IgD-negative memory B cell (primary cell): ENCODE measurements around the gene HNRNPA1L2. TPM values are rescaled to one million over a fixed set of nuclear protein-coding genes. Genes with fewer than 3 reads are reported as not detected.
"Not testable (repeated sequence)": the region's sequence is repeated elsewhere in the genome, so short reads cannot be mapped to it uniquely, and the experiment has no call there.

Experiments used
- H3K27ac Mint-ChIP-seq, 3 donors: one replicate each; pipeline ENCODE4 v1.8.0; 2020 to 2022; ENCODE audit warnings: mild to moderate bottlenecking in 3 of 3, mixed read lengths in 3 of 3, moderate library complexity in 1 of 3
- H3K27me3 Mint-ChIP-seq: one replicate; pipeline ENCODE4 v1.8.0; 2021; ENCODE audit warnings: mixed read lengths
- H3K36me3 Mint-ChIP-seq: one replicate; pipeline ENCODE4 v1.8.0; 2020; ENCODE audit warnings: mild to moderate bottlenecking, mixed read lengths
- H3K4me1 Mint-ChIP-seq, 3 donors: one replicate each; pipeline ENCODE4 v1.8.0; 2020 to 2022; ENCODE audit warnings: mixed read lengths in 3 of 3, mild to moderate bottlenecking in 1 of 3
- H3K4me3 Mint-ChIP-seq, 4 donors: one replicate each; pipeline ENCODE4 v1.8.0; 2020 to 2022; ENCODE audit warnings: mild to moderate bottlenecking in 4 of 4, mixed read lengths in 4 of 4, moderate library complexity in 3 of 4
- H3K9me3 Mint-ChIP-seq, 3 donors: one replicate each; pipeline ENCODE4 v1.8.0; 2020 to 2021; ENCODE audit warnings: mixed read lengths in 3 of 3, mild to moderate bottlenecking in 1 of 3
- polyA plus RNA-seq: library from polyadenylated mRNA; unstranded; fragments of 300-500 nt; fragmentation: Illumina TruSeq; gene quantifications from one replicate; pipeline ENCODE4 v1.2.3, GENCODE V29; 2021

Gene HNRNPA1L2
- polyA plus RNA-seq, 1 donor from 2014 or later = 17.0 TPM

DNA sequence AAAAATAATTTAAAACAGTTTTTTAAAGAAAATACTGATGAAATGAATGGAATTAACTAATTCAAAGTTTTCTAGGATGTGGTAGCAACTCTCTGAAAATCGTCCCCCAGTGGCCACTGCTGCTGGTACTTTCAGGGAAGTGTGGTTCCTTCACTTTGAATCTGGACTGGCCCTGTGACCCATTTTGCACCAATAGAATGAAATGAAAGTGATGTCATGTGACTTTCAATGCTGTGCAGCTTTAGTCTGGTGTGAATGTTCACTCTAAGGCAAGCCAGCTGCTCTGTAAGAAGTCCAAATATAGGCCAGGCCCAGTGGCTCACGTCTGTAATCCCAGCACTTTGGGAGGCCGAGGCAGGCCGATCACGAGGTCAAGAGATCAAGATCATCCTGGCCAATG lies 26.4 kb upstream of the HNRNPA1L2 start:
- no peaks in the 10 kb centered on the region for H3K27me3 Mint-ChIP-seq
- H3K36me3 Mint-ChIP-seq = no peaks in the 10 kb centered on the region
- H3K27ac Mint-ChIP-seq = peak overlapping the region in 2 of 3 donors; percentile 80 to 96
- H3K4me3 Mint-ChIP-seq = peak overlapping the region; percentile 68 to 99 (median 96)
- no peaks in the 10 kb centered on the region for H3K9me3 Mint-ChIP-seq
- peaks cover 16 to 33% (median 22%) of the 10 kb centered on the region in 3 donors for H3K4me1 Mint-ChIP-seq

DNA sequence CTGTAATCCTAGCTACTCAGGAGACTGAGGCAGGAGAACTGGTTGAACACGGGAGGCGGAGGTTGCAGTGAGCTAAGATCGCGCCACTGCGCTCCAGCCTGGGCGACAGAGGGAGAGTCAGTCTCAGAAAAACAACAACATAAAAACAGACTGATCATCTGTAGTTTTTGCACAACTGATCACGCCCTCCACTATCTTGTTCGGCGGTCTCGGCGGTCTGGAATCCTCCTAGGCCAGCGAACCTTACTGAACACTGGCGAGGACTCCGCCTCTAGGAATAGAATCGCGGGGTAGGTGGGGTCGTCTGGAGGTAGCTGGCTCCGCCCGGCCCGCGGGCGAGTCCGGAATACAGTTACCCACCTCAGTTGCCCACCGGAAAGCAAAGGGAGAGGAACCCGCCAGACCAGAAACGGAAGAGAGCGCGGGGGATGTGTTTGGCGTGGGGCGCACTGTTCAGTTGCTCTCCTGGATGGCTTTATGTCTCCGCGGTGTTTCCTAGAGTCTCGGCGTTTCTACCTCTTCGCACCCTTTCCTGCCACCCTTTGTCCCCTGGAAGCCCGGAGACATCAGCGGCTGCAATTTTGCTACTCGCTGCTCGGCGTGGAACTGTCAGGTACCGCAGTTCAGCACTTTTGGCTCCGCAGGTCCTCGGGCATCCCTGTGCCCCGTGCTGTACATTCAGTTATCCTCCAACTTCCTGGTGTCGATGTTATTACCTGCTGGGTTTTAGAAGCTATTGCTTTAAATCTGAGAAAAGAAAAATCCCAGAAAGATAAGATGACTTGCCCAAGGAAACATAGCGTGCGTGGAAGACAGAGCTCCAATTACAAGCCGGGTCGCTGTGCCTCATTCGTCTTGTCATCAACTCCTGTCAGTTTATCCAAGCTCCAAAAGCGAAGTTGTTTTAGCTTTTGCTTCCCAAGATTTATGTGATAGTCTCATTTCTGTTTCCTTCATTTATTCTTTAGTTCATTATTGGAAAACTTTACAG lies 24.9 kb upstream of the HNRNPA1L2 start:
- H3K36me3 Mint-ChIP-seq = no peaks in the 10 kb centered on the region
- peak overlapping the region; percentile 79 to 96 (median 94) for H3K27ac Mint-ChIP-seq
- no peaks in the 10 kb centered on the region for H3K9me3 Mint-ChIP-seq
- peaks cover 16 to 40% (median 28%) of the 10 kb centered on the region in 3 donors for H3K4me1 Mint-ChIP-seq
- H3K27me3 Mint-ChIP-seq = no peaks in the 10 kb centered on the region
- H3K4me3 Mint-ChIP-seq = peak overlapping the region; percentile 96 to 100 (median 98)

DNA sequence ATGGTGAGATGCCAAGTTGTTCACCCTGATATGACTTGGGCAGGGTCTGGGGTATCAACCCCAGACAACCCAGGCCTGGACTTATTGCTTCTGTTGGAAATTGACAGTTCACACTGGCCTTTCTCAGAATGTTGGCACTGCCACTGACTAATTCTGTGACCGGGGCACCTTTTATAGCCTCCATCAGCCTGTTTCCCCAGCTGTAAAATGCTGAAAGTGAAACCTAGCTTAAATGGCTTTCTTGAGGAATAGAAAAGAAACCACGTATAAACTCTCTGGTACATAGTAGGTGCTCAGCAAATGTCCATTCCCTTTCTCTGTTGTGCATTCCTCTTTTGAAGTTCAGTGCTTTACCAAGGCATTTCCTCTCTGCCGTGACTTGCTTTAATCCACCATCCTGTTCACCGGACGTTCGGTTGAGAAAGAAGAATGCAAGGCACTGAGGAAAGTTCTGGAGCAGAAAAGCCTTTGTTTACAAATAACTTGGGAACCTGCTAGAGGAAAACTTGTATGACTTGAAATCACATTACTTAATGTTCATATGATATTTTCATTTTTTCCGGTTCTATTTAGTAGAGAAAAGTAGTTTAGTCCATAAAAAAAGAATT lies 11.0 kb upstream of the HNRNPA1L2 start:
- not testable (repeated sequence) for H3K4me1 Mint-ChIP-seq, H3K9me3 Mint-ChIP-seq, H3K27me3 Mint-ChIP-seq, H3K27ac Mint-ChIP-seq, H3K4me3 Mint-ChIP-seq, H3K36me3 Mint-ChIP-seq

DNA sequence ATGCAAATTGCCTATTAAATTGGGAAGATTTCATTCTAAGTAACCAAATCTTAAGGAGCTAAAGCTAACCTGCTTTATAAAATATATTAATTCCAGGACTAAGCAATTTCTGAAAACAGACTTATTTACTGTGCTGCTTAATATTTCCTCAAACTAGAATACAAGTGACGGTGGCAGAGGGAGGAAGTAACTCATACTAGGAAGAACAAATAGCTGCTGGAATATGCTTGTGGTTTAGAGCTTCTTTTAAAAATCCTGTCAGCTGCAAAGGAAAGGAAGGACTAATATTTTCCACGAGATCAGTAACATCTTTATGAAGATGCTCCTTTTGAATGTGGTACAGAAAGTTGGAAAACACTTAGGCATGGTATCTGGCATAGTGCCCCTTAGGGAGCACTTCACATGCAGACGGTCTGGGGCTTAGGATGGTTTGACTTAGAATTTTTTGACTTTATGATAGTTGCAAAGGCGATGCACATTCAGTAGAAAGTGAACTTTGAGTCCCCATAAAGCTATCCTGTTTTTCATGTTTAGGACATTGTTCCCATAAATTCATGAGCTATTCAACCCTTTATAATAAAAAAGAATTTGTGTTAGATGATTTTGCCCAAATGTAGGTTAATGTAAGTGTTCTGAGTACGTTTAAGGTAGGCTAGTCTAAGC lies 3.4 kb upstream of the HNRNPA1L2 start:
- H3K27ac Mint-ChIP-seq = no peak overlapping the region
- no peaks in the 10 kb centered on the region for H3K9me3 Mint-ChIP-seq
- H3K4me3 Mint-ChIP-seq = no peak overlapping the region
- H3K27me3 Mint-ChIP-seq = no peaks in the 10 kb centered on the region
- H3K36me3 Mint-ChIP-seq = no peaks in the 10 kb centered on the region
- peaks cover 8 to 11% (median 9%) of the 10 kb centered on the region in 3 donors for H3K4me1 Mint-ChIP-seq

DNA sequence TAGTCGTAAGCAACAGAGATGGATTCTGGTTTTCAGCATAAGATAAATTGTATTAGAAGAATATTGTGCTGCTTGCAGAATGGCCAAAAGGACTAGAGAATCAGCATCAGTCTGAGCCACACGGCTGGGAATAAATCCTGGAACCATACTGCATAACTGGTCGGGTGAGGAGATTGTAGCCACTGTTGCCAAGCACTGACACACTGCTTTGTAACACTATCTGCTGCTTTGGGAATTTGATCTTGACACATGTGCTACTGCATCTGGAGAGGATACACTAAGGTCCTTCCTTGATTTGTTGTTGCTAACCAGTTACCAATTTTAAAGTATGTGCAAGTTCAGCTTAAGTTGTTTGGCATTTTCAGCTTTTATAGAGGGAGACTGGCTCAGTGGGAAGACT lies 1.9 kb downstream of the HNRNPA1L2 start:
- H3K4me3 Mint-ChIP-seq = no peak overlapping the region
- no peak overlapping the region for H3K27ac Mint-ChIP-seq
- H3K36me3 Mint-ChIP-seq = peaks cover 2% of the 10 kb centered on the region
- H3K9me3 Mint-ChIP-seq = no peaks in the 10 kb centered on the region
- no peaks in the 10 kb centered on the region for H3K27me3 Mint-ChIP-seq
- peaks cover 4 to 11% (median 8%) of the 10 kb centered on the region in 3 donors for H3K4me1 Mint-ChIP-seq

DNA sequence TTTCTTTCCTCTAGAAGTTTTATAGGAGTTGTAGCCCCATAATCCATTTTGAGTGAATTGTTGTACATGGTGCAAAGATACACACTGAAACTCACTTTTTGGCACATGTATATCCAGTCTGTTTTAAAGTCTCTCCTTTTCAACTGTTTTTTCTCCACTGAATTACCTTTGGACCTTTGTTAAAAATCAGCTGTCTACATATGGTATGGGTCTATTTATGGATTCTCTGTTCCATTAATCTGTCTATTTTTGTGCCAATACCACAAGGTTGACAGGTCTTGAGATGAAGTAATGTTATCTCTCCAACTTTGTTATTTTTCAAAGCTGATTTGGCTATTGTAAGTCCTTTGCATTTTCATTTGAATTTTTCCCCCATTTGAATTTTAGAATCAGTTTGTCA lies 4.7 kb downstream of the HNRNPA1L2 start:
- Mint-ChIP-seq H3K4me1 (peaks cover 3 to 16% (median 9%) of the 10 kb centered on the region in 3 donors), H3K9me3 (no peaks in the 10 kb centered on the region), H3K36me3 (peaks cover 7% of the 10 kb centered on the region), H3K27ac (no peak overlapping the region), H3K4me3 (no peak overlapping the region), H3K27me3 (no peaks in the 10 kb centered on the region)

DNA sequence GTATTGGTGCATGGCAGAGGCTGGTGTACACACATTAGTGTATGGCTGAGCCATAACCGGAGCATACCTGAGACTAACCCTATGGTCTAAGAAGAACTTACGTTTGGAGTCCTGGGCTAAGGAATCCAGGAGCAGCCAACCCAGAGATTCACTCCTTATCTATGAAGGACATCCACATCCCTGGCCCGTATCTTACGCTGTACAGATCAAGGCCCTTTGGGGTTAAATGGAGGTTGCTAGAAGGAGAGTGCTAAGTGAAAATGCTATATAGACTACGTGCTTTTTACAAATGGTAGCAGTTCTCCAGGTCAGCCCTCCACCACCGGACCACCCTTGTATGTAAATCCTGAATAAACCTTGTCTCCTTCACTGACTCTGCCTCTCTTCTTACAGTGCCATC lies 8.5 kb downstream of the HNRNPA1L2 start:
- H3K4me1 Mint-ChIP-seq = peaks cover 10 to 16% (median 11%) of the 10 kb centered on the region in 3 donors
- H3K4me3 Mint-ChIP-seq = no peak overlapping the region
- peaks cover 5% of the 10 kb centered on the region for H3K36me3 Mint-ChIP-seq
- no peaks in the 10 kb centered on the region for H3K9me3 Mint-ChIP-seq
- H3K27me3 Mint-ChIP-seq = no peaks in the 10 kb centered on the region
- peak overlapping the region in 1 of 3 donors; percentile 23 for H3K27ac Mint-ChIP-seq

DNA sequence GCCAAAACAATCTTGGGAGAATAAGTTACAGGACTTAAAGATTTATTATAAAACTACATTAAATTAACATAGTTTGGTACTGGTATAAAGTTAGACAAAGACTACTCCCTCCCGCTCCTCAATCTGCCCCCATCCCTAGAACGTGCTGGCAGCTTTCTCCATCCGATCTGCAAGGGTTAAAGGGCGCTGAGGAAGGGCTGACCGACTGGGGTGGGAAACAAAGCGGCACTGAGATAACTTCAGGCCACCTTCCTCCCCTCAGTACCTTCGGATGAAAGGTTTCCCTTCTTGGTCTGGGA lies 9.6 kb downstream of the HNRNPA1L2 start:
- no peaks in the 10 kb centered on the region for H3K27me3 Mint-ChIP-seq

DNA sequence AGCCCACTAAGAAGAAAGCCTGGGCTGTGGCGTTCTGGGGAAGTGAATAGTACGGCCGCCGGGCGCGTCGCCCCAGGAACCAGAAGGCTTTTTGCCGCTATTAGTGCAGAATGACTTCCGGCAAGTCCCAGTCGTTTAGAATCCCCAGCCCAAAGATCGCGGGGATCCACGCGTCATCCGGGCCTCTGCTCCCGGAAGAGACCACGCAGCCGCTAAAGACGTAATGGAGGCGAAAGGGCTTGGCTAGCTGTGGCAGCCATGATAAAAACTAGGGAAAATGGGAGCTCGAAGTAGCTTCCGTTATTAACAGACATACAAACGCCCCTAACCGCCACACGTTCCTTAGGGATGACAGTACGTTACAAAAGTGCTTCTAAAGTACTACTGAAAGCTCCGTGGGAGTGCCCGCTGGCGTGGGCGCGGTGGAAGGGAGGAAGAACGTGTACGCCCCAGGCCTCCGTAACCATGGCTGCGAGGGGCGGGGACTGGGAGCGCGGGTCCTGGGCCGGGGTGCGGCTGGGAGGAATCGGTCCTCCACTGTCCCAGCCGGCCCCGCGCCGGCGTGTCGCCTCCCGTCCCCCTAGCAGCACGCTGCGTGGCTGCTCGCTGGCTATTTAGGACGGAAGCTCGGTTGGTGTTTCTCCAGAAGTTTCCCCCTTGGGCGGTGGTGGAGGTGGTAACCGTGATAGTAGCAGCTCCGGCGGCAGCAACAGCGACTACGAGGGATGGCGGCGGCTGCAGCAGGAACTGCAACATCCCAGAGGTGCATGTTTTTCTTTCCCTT lies 10.2 kb downstream of the HNRNPA1L2 start, which contains the start of gene SUGT1:
Gene SUGT1 (plus strand): TSS at position 641 of the 784 bp plus-strand sequence. CDS start 85 bp downstream, at position 726.
- Mint-ChIP-seq H3K27ac (no peak within 1 kb of the TSS), H3K4me3 (no peak within 1 kb of the TSS), H3K4me1 (peaks cover 10 to 16% (median 11%) of the 10 kb centered on the region in 3 donors), H3K9me3 (no peaks in the 10 kb centered on the region), H3K27me3 (no peaks in the 10 kb centered on the region), H3K36me3 (peaks cover 5% of the 10 kb centered on the region)

More for the DNA sequence above, 9.6 kb downstream of the HNRNPA1L2 start:
- no peaks in the 10 kb centered on the region for H3K9me3 Mint-ChIP-seq
- H3K4me3 Mint-ChIP-seq = no peak overlapping the region
- H3K4me1 Mint-ChIP-seq = peaks cover 10 to 16% (median 11%) of the 10 kb centered on the region in 3 donors
- no peak overlapping the region for H3K27ac Mint-ChIP-seq
- peaks cover 5% of the 10 kb centered on the region for H3K36me3 Mint-ChIP-seq

DNA sequence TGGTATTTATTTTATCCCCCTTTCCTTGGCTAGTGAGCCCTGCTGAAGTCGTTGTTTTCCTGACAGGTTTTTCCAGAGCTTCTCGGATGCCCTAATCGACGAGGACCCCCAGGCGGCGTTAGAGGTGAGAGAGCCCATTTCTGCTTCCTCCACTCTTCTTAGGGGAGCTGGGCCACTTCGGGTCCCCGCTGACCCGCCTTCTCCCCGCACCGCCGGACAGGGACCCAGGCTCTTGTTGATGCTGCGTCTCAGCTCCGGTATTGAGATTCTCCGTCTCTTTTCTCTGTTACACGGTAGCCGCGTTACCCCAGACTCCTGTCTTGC lies 10.7 kb downstream of the HNRNPA1L2 start:
- Mint-ChIP-seq H3K27ac (no peak overlapping the region), H3K36me3 (peaks cover 5% of the 10 kb centered on the region), H3K4me3 (no peak overlapping the region), H3K4me1 (peaks cover 10 to 16% (median 11%) of the 10 kb centered on the region in 3 donors), H3K9me3 (no peaks in the 10 kb centered on the region), H3K27me3 (no peaks in the 10 kb centered on the region)

DNA sequence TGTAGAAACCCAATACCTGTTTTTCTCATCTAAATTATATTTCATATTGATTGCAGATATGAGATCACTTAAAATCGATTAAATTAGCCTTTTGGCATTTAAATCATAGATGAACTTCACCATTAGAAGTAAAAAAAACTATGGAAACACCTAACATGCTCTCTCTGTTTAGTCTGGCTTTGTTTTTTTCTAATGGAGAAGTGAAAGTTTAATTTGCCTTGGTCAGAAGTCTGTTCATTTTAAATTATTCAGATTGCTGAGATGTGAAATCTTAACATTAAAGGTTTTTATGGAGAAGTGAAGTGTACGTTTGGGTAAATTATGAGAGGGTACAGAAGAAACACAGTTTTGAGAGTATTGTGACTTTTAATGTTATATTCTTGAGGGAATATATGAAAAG lies 17.1 kb downstream of the HNRNPA1L2 start:
- peak overlapping the region in 1 of 3 donors; percentile 34 for H3K27ac Mint-ChIP-seq
- peak overlapping the region in 1 of 4 donors; percentile 36 for H3K4me3 Mint-ChIP-seq
- peaks cover 2% of the 10 kb centered on the region for H3K36me3 Mint-ChIP-seq
- no peaks in the 10 kb centered on the region for H3K27me3 Mint-ChIP-seq
- peaks cover 0 to 10% (median 4%) of the 10 kb centered on the region in 3 donors for H3K4me1 Mint-ChIP-seq
- no peaks in the 10 kb centered on the region for H3K9me3 Mint-ChIP-seq

DNA sequence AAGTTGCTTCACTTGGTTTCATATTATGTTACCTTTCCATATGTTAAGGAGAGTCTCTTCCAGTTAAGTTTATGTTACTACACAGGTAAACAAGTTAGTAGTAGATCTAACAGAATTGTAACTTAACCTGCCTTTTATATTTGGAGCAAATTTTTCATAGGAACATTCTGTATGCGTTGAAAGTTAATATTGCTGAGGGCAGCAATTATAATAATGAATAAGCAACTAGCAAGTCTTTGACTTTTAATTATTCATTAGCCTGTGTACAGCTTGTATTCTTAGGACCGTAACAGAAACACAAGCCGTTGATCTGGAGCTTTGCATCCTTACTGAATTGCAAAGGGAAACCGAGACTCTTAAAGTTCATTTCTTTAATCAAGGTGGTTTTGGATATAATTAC lies 22.0 kb downstream of the HNRNPA1L2 start:
- Mint-ChIP-seq H3K27me3 (no peaks in the 10 kb centered on the region), H3K36me3 (peaks cover 7% of the 10 kb centered on the region), H3K27ac (no peak overlapping the region), H3K9me3 (no peaks in the 10 kb centered on the region), H3K4me1 (peaks cover 1 to 4% (median 2%) of the 10 kb centered on the region in 3 donors), H3K4me3 (no peak overlapping the region)

DNA sequence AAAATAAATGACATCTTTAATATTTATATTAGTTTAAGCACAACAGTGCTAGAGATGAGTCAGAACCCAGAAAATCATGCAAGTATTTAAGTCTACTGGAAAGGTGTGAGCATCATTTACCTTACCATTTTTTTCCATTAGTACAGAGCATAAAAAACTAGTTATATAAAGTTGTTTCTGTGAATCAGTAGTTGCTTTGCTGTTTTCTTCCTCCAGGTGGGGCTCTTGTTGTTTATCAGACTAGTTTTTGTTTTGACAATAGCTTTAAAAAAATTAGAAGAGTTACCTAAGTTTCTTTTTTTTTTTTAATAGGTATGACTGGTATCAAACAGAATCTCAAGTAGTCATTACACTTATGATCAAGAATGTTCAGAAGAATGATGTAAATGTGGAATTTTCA lies 23.1 kb downstream of the HNRNPA1L2 start:
- no peak overlapping the region for H3K4me3 Mint-ChIP-seq
- H3K9me3 Mint-ChIP-seq = no peaks in the 10 kb centered on the region
- H3K4me1 Mint-ChIP-seq = peaks cover 0 to 1% (median 0%) of the 10 kb centered on the region in 3 donors
- no peaks in the 10 kb centered on the region for H3K27me3 Mint-ChIP-seq
- H3K27ac Mint-ChIP-seq = no peak overlapping the region
- peaks cover 12% of the 10 kb centered on the region for H3K36me3 Mint-ChIP-seq

DNA sequence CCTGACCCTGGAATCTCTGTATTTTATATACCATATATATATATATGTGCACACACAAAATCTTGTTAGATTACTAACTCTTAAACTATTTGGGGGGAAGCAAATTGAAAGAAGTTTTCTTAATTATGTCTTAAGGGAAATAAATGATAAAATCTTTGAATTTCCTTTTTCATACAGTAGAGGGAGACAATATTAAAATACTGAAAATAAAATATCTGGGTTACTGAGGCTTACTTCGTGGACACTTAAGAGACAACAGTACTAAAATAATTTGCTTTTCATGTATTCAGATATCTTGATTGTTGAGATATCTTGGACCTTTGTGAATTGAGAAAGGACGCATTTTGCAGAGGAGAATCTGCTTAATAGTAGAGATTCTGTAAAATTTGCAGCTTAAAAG lies 27.4 kb downstream of the HNRNPA1L2 start:
- H3K36me3 Mint-ChIP-seq = peaks cover 10% of the 10 kb centered on the region
- no peak overlapping the region for H3K4me3 Mint-ChIP-seq
- no peaks in the 10 kb centered on the region for H3K27me3 Mint-ChIP-seq
- H3K27ac Mint-ChIP-seq = no peak overlapping the region
- H3K4me1 Mint-ChIP-seq = peaks cover 0 to 4% (median 0%) of the 10 kb centered on the region in 3 donors
- no peaks in the 10 kb centered on the region for H3K9me3 Mint-ChIP-seq
